IPS-18a (cell line): ENCODE results near the gene HAGHL.

Experiments
- H3K27ac ChIP-seq: one replicate; pipeline ENCODE4 v1.5.1; 2013; ENCODE audit warnings: low read length
- H3K27me3 ChIP-seq: one replicate; pipeline ENCODE4 v1.6.1; 2013; ENCODE audit warnings: mild to moderate bottlenecking, low read length; ENCODE audit not compliant: control insufficient read depth, insufficient read depth
- H3K36me3 ChIP-seq: one replicate; pipeline ENCODE4 v1.6.1; 2013; ENCODE audit warnings: low read depth, low read length; ENCODE audit not compliant: control insufficient read depth
- H3K4me1 ChIP-seq: one replicate; pipeline ENCODE4 v1.6.1; 2013; ENCODE audit warnings: low read depth, low read length; ENCODE audit not compliant: control insufficient read depth
- H3K4me3 ChIP-seq: one replicate; pipeline ENCODE4 v1.5.1; 2013; ENCODE audit warnings: low read length
- H3K9ac ChIP-seq: one replicate; pipeline ENCODE4 v1.6.1; 2013; ENCODE audit warnings: mild to moderate bottlenecking, low read length, moderate library complexity
- H3K9me3 ChIP-seq: one replicate; pipeline ENCODE4 v1.6.1; 2013; ENCODE audit warnings: low read depth, low read length; ENCODE audit not compliant: control insufficient read depth

Gene HAGHL

DNA sequence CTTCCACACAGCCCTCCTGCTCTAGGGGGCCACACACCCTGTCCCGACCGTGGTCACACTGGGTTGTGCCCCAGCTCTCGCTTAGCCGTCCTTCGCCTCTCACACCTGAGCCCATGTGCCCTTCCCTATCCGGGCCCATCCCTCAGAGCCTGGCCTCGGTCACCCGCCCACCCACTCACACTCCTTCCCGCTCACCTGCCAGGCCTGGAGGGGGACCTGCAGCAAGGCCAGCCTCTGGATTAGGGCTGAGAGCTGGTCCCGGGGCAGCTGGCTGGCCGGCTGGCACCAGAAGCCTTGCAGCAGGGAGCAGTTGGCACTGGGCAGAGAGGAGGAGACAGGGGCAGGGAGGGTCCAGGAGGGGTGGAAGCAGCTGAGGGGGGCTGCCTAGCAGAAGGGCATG lies 51.5 kb downstream of the HAGHL start:
- no peaks in the 10 kb centered on the region for H3K9me3 ChIP-seq
- H3K27ac ChIP-seq = no peak overlapping the region
- no peak overlapping the region for H3K4me3 ChIP-seq
- no peaks in the 10 kb centered on the region for H3K27me3 ChIP-seq
- no peaks in the 10 kb centered on the region for H3K4me1 ChIP-seq
- H3K9ac ChIP-seq = no peak overlapping the region
- H3K36me3 ChIP-seq = no peaks in the 10 kb centered on the region

DNA sequence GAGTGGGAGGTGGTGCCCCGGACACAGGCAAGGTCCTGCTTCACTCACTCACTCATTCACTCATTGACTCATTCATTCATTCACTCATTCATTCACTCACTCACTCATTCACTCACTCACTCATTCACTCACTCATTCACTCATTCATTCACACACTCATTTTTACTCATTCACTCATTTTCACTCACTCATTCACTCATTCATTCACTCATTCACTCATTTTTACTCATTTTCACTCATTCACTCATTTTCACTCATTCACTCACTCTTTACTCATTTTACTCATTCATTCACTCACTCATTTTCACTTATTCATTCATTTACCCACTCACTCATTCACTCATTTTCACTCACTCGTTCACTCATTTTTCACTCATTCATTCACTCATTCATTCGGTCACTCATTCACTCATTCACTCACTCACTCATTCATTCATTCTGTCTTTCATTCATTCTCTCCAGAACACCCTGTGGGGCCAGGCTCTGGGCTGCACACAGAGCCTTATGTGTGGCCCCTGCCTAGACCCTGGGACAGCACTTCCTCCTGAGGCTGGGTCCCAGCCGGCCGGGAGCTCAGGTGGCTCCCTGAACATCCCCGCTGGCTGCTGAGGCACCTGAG lies 52.1 kb downstream of the HAGHL start:
- H3K27me3 ChIP-seq = no peaks in the 10 kb centered on the region
- no peaks in the 10 kb centered on the region for H3K4me1 ChIP-seq
- H3K9me3 ChIP-seq = no peaks in the 10 kb centered on the region
- H3K9ac ChIP-seq = no peak overlapping the region
- H3K36me3 ChIP-seq = no peaks in the 10 kb centered on the region
- no peak overlapping the region for H3K4me3 ChIP-seq
- H3K27ac ChIP-seq = no peak overlapping the region
